Measurements from ENCODE around the gene ARID4B.
"Not testable (repeated sequence)": the region's sequence is repeated elsewhere in the genome, so short reads cannot be mapped to it uniquely, and the experiment has no call there.

ARID4B gene

DNA sequence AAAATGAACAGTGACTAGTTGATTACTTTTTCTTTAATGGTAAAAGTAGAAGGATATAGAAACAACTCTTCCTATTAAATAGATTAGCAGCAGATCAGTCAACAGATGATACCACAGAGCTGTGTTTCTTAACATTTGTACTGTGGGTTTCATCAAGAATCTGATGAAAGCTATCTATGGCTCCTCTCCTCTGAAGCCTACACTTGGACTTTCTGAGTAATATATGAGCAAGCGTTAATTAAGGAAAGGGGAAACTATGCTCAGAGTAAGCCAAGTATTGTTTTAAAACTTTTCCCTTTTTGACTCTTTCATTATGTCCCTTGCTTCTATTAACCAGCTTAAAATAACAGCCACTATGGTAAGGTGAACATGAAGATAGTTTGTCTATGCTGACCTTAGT is 10.8 kb downstream of the ARID4B start:
- no peak overlapping the region for H3K4me3 ChIP-seq
- H3K4me2 ChIP-seq, result no peak overlapping the region
- no peaks in the 10 kb centered on the region for H3K27me3 ChIP-seq
- no peak overlapping the region for H3K27ac ChIP-seq
- peaks cover 67% of the 10 kb centered on the region for H3K36me3 ChIP-seq
- TF ChIP-seq Cebpa-rat (IDR thresholded peaks at IDR 0.05), result no peak
- no peak overlapping the region for H3K9ac ChIP-seq
- no peaks in the 10 kb centered on the region for H3K9me3 ChIP-seq
- peaks cover 100% of the 10 kb centered on the region for H4K20me1 ChIP-seq
- peaks cover 16% of the 10 kb centered on the region for H3K4me1 ChIP-seq

GRCh38 chr1:235315735-235316134 is 12.2 kb downstream of the ARID4B start:
- no peaks in the 10 kb centered on the region for H3K27me3 ChIP-seq
- H3K36me3 ChIP-seq, result peaks cover 67% of the 10 kb centered on the region
- H3K4me2 ChIP-seq, result no peak overlapping the region
- H3K9me3 ChIP-seq, result peaks cover 2% of the 10 kb centered on the region
- H3K4me1 ChIP-seq, result peaks cover 20% of the 10 kb centered on the region
- TF ChIP-seq Cebpa-rat (IDR thresholded peaks at IDR 0.05), result no peak
- no peak overlapping the region for H3K4me3 ChIP-seq
- no peak overlapping the region for H3K27ac ChIP-seq
- no peak overlapping the region for H3K9ac ChIP-seq
- H4K20me1 ChIP-seq, result peaks cover 100% of the 10 kb centered on the region

DNA sequence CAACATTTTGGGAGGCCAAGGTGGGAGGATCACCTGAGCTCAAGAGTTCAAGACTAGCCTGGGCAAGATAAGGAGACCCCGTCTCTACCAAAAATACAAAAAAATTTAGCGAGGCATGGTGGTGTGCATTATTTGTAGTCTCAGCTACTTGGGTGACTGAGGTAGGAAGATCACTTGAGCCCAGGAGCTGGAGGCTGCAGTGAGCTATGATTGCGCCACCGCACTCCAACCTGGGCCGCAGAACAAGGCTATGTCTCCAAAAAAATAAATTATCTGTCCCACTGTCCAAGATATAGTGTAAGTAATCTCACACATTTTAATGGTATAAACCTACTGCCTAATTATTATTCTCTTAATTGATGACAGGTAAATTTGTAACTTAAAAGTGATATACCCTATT is 12.8 kb downstream of the ARID4B start:
- H3K27ac ChIP-seq, result no peak overlapping the region
- peaks cover 8% of the 10 kb centered on the region for H3K9me3 ChIP-seq
- peaks cover 67% of the 10 kb centered on the region for H3K36me3 ChIP-seq
- H3K9ac ChIP-seq, result no peak overlapping the region
- peaks cover 24% of the 10 kb centered on the region for H3K4me1 ChIP-seq
- no peaks in the 10 kb centered on the region for H3K27me3 ChIP-seq
- no peak for TF ChIP-seq Cebpa-rat (IDR thresholded peaks at IDR 0.05)
- H4K20me1 ChIP-seq, result peaks cover 100% of the 10 kb centered on the region
- H3K4me2 ChIP-seq, result no peak overlapping the region; the same call in 1 of the 2 replicates
- H3K4me3 ChIP-seq, result no peak overlapping the region

GRCh38 chr1:235313931-235314678 is 13.9 kb downstream of the ARID4B start:
- Histone ChIP-seq H3K4me1 (peaks cover 19% of the 10 kb centered on the region), H3K36me3 (peaks cover 60% of the 10 kb centered on the region), H4K20me1 (peaks cover 91% of the 10 kb centered on the region), H3K4me2 (no peak overlapping the region), H3K27me3 (no peaks in the 10 kb centered on the region), H3K4me3 (no peak overlapping the region), H3K9ac (no peak overlapping the region), H3K9me3 (peaks cover 9% of the 10 kb centered on the region), H3K27ac (no peak overlapping the region)
- TF ChIP-seq Cebpa-rat (IDR thresholded peaks at IDR 0.05), result no peak

DNA sequence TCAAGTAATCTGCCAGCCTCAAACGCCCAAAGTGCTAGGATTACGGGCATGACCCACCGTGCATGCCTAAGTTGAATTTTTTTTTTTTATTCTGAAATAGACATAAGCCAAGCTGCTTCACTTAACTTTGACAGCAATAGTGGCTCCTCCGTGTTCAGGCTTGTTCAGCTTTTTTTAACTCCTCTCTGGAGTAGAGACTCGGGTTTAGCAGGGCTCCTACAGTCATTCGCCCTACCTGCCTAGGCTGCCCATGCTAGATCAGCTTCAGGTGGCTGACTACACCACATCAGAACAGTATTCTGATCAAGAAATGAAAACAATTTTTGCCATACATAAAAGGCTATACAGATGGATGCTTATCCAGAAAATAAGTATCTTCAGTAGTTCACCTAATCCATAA is 14.7 kb downstream of the ARID4B start:
- no peak overlapping the region for H3K9ac ChIP-seq

GRCh38 chr1:235309206-235309605 is 18.8 kb downstream of the ARID4B start:
- not testable (repeated sequence) for H3K27ac ChIP-seq, H3K9ac ChIP-seq, H3K4me2 ChIP-seq, H3K4me3 ChIP-seq, H3K27me3 ChIP-seq, H3K9me3 ChIP-seq
- Histone ChIP-seq H3K36me3 (peaks cover 36% of the 10 kb centered on the region), H3K4me1 (peaks cover 29% of the 10 kb centered on the region), H4K20me1 (peaks cover 87% of the 10 kb centered on the region)

More for the DNA sequence above, 14.7 kb downstream of the ARID4B start:
- Histone ChIP-seq H3K36me3 (peaks cover 52% of the 10 kb centered on the region), H3K27ac (no peak overlapping the region), H3K4me1 (peaks cover 12% of the 10 kb centered on the region; the same call in 1 of the 2 replicates), H3K4me3 (no peak overlapping the region), H3K4me2 (no peak overlapping the region), H4K20me1 (peaks cover 87% of the 10 kb centered on the region), H3K9me3 (peaks cover 9% of the 10 kb centered on the region), H3K27me3 (no peaks in the 10 kb centered on the region)
- no peak for TF ChIP-seq Cebpa-rat (IDR thresholded peaks at IDR 0.05)

DNA sequence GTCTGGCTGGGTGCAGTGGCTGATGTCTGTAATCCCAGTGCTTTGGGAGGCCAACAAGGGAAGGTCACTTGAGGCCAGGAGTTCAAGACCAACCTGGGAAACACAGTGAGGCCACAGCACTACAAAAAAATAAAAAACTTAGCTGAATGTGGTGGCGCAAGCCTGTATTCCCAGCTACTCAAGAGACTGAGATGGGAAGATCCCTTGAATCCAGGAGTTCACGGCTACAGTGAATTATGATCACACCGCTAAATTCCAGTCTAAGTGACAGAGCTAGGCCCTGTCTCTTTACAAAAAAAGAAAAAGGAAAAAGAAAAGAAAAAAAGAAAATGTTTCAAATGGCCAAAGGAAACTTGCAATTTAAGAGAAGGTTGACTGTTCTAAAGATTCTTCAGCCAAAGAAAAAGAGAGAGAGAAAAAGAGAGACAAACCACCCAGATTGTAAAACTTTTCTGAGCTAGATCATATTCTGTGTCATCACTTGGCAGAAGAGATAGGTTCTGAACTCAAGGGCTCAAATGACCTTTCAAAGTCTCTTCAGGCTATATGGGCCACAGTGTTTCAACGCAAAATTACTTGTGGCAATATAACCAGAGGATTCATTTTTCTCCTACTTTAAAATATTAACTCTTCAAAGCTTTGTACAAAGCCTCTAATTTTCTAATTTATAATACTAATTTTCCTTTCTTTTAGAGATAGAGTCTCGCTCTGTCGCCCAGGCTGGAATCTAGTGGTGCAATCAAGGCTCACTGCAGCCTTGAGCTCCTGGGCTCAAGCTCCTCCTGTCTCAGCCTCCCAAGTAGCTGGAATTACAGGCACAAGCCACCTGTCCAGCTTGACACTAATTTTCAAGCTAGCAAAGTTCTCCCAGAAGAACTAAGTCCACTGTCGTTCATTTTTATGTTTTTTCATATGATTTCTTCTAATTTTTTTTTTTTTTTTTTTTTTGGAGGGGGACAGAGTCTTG is 20.5 kb downstream of the ARID4B start:
- peaks cover 87% of the 10 kb centered on the region for H4K20me1 ChIP-seq
- H3K36me3 ChIP-seq, result peaks cover 42% of the 10 kb centered on the region
- no peak overlapping the region for H3K4me3 ChIP-seq
- H3K9me3 ChIP-seq, result peaks cover 9% of the 10 kb centered on the region
- TF ChIP-seq Cebpa-rat (IDR thresholded peaks at IDR 0.05), result no peak
- no peaks in the 10 kb centered on the region for H3K27me3 ChIP-seq
- H3K27ac ChIP-seq, result no peak overlapping the region
- no peak overlapping the region for H3K9ac ChIP-seq
- H3K4me2 ChIP-seq, result no peak overlapping the region
- peaks cover 29% of the 10 kb centered on the region for H3K4me1 ChIP-seq

- H4K20me1 ChIP-seq, result peaks cover 87% of the 10 kb centered on the region
These were observed 23.2 kb downstream of the ARID4B start for GRCh38 chr1:235304549-235305451.

GRCh38 chr1:235302143-235302542 is 25.8 kb downstream of the ARID4B start:
- no peak overlapping the region for H3K4me3 ChIP-seq
- peaks cover 34% of the 10 kb centered on the region for H3K4me1 ChIP-seq
- no peak overlapping the region for H3K9ac ChIP-seq
- no peaks in the 10 kb centered on the region for H3K27me3 ChIP-seq
- H3K27ac ChIP-seq, result no peak overlapping the region
- H4K20me1 ChIP-seq, result peaks cover 95% of the 10 kb centered on the region
- peaks cover 23% of the 10 kb centered on the region for H3K9me3 ChIP-seq
- H3K36me3 ChIP-seq, result peaks cover 35% of the 10 kb centered on the region
- TF ChIP-seq Cebpa-rat (IDR thresholded peaks at IDR 0.05), result no peak
- H3K4me2 ChIP-seq, result no peak overlapping the region

More at GRCh38 chr1:235304549-235305451, 23.2 kb downstream of the ARID4B start:
- Histone ChIP-seq H3K36me3 (peaks cover 25% of the 10 kb centered on the region), H3K27me3 (no peaks in the 10 kb centered on the region), H3K4me3 (no peak overlapping the region), H3K9ac (no peak overlapping the region), H3K4me2 (peak overlapping the region; percentile 53), H3K4me1 (peaks cover 25% of the 10 kb centered on the region), H3K27ac (no peak overlapping the region), H3K9me3 (peaks cover 4% of the 10 kb centered on the region)
- no peak for TF ChIP-seq Cebpa-rat (IDR thresholded peaks at IDR 0.05)

Measured in BLaER1 (cell line).